Measurements from ENCODE around the gene POU4F3.

DNA sequence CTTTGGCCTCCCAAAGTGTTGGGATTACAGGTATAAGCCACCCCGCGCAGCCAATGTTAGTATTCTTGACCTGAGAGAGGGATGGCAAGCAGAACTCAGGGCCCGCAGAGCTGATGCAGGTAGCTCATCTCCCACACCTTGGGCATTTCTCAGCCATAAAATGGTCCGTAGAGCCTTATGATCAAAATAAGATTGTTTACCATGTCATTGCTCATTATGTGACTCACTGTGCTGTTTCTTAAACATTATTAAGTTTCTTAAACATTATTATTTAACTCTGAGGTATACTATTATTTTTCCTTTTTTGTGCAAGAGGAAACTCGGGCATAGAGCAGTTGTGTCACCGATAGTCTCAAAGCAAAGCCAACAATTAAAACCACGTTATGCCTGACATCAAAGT, 42.4 kb upstream of the POU4F3 start:
- TF ChIP-seq EP300 (IDR thresholded peaks at IDR 0.05): no peak
- TF ChIP-seq, protein P1, sequence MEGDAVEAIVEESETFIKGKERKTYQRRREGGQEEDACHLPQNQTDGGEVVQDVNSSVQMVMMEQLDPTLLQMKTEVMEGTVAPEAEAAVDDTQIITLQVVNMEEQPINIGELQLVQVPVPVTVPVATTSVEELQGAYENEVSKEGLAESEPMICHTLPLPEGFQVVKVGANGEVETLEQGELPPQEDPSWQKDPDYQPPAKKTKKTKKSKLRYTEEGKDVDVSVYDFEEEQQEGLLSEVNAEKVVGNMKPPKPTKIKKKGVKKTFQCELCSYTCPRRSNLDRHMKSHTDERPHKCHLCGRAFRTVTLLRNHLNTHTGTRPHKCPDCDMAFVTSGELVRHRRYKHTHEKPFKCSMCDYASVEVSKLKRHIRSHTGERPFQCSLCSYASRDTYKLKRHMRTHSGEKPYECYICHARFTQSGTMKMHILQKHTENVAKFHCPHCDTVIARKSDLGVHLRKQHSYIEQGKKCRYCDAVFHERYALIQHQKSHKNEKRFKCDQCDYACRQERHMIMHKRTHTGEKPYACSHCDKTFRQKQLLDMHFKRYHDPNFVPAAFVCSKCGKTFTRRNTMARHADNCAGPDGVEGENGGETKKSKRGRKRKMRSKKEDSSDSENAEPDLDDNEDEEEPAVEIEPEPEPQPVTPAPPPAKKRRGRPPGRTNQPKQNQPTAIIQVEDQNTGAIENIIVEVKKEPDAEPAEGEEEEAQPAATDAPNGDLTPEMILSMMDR (IDR thresholded peaks at IDR 0.05): no peak
